ENCODE measurements around the gene AXL. TPM values are rescaled to one million over a fixed set of nuclear protein-coding genes. Genes with fewer than 3 reads are reported as not detected.
A peak's percentile ranks its signal among the peaks of the same experiment; 100 is the strongest.

AXL gene
- total and polyA plus RNA-seq, 9 of the 15 experiments (the other 6 are each of a cell fraction or from before 2014, with no cell fraction given): 0.80 to 6.6 (median 1.6) TPM

DNA sequence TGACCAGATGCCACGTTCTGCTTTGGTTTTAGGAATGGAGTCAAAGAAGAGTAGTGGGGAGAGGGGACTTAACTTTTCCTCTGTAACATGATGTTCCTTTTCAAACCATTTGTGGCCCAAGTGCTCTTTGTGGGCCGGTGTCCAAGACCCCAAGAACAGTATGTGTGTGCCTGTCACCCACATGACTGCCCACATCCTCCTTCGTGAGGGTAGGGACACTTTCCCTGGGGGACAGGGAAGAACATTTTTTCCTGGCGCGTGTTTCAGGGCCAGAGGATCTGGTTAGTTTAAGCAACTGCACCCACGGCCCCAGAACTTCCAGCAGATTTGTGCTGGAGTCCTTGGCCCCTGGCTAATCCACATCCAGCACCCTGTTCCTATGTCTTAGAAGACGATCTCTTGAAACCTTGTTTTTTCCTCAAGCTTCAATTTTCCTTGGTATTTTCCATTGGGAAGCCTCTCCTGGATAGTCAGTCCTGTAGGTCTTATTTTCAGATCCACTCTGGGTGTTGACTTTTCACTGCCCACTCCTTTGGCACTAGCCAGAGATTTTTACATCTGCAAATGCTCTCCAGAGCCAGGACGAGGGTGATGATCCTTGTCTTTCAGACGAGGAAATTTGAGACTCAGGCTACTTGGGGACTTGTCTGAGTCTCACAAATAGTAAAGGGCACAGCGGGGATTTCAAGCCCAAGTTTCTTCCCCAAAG is 80.2 kb downstream of the AXL start:
- 78% methylated on average over 10 of the region's 10 CpGs for WGBS (ENCODE audit: insufficient coverage, low coverage, missing lambda C conversion rate)
- intact Hi-C loops (cut with micrococcal nuclease): no loop called here
- Histone ChIP-seq H3K9me3 (replicated peaks; ENCODE audit: control insufficient read depth, insufficient read depth, low read depth, low read length) (no peaks in the 10 kb centered on the region), H3K27ac (ENCODE audit: extremely low read depth, low read depth, low read length) (peak overlapping the region; percentile 2; the same call in 1 of the 3 replicates), H3K79me2 (ENCODE audit: control insufficient read depth, insufficient read depth, low read length) (peaks cover 6% of the 10 kb centered on the region; the same call in 1 of the 3 replicates), H3K9ac (ENCODE audit: insufficient read depth in 1 of 2, low read depth in 2 of 2, low read length in 2 of 2) (no peak overlapping the region), H3K9me1 (ENCODE audit: control insufficient read depth, insufficient read depth, low read length) (no peaks in the 10 kb centered on the region), H3K27me3 (ENCODE audit: control insufficient read depth in 2 of 2, insufficient read depth in 2 of 2, low read length in 2 of 2) (no peaks in the 10 kb centered on the region), H4K20me1 (replicated peaks; ENCODE audit: control insufficient read depth, insufficient read depth, low read length) (peaks cover 9% of the 10 kb centered on the region; the same call in 1 of the 2 replicates), H3K36me3 (ENCODE audit: control insufficient read depth, insufficient read depth, low read length) (peaks cover 100% of the 10 kb centered on the region), H2AFZ (ENCODE audit: low read depth, low read length) (no peak overlapping the region), H3K4me3 (no peak overlapping the region), H3K4me1 (replicated peaks in 1 of 2; ENCODE audit: control insufficient read depth in 2 of 2, insufficient read depth in 2 of 2, low read length in 2 of 2) (no peaks in the 10 kb centered on the region), H3K4me2 (ENCODE audit: insufficient read depth, low read length) (no peak overlapping the region)
- CTCF ChIA-PET (ENCODE audit: low intra/inter-chr PET ratio): no interaction called here
- FAIRE-seq: no peak
- no TSS peak for BruUV-seq (replicated peaks)
- POLR2A ChIA-PET: interaction anchor here (0.7 to 1.8 kb wide), 8 partner anchors 10 to 57 kb away, joined by 3 to 6 read pairs (median 4); partner anchors contain the start of gene HNRNPUL1
- DNase-seq (ENCODE audit: extremely low read depth in 1 of 4, low spot score in 3 of 4): no peak
- ATAC-seq: no peak
- in situ Hi-C loops (cut with MboI): no loop called here
- TF ChIP-seq, protein P1, sequence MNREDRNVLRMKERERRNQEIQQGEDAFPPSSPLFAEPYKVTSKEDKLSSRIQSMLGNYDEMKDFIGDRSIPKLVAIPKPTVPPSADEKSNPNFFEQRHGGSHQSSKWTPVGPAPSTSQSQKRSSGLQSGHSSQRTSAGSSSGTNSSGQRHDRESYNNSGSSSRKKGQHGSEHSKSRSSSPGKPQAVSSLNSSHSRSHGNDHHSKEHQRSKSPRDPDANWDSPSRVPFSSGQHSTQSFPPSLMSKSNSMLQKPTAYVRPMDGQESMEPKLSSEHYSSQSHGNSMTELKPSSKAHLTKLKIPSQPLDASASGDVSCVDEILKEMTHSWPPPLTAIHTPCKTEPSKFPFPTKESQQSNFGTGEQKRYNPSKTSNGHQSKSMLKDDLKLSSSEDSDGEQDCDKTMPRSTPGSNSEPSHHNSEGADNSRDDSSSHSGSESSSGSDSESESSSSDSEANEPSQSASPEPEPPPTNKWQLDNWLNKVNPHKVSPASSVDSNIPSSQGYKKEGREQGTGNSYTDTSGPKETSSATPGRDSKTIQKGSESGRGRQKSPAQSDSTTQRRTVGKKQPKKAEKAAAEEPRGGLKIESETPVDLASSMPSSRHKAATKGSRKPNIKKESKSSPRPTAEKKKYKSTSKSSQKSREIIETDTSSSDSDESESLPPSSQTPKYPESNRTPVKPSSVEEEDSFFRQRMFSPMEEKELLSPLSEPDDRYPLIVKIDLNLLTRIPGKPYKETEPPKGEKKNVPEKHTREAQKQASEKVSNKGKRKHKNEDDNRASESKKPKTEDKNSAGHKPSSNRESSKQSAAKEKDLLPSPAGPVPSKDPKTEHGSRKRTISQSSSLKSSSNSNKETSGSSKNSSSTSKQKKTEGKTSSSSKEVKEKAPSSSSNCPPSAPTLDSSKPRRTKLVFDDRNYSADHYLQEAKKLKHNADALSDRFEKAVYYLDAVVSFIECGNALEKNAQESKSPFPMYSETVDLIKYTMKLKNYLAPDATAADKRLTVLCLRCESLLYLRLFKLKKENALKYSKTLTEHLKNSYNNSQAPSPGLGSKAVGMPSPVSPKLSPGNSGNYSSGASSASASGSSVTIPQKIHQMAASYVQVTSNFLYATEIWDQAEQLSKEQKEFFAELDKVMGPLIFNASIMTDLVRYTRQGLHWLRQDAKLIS (CRISPR knock-in tag; IDR thresholded peaks at IDR 0.05): no peak
- TF ChIP-seq ZNF584 (CRISPR knock-in tag; IDR thresholded peaks at IDR 0.05; ENCODE audit: low read depth) (no peak), MTF1 (CRISPR knock-in tag; IDR thresholded peaks at IDR 0.05; ENCODE audit: borderline replicate concordance) (no peak), NCOA6 (IDR thresholded peaks at IDR 0.05) (no peak), ZNF143 (CRISPR knock-in tag; IDR thresholded peaks at IDR 0.05) (no peak), ZNF764 (CRISPR knock-in tag; IDR thresholded peaks at IDR 0.05; ENCODE audit: low read depth) (no peak), ATF7 (IDR thresholded peaks at IDR 0.05) (no peak), C11orf30 (IDR thresholded peaks at IDR 0.05; ENCODE audit: low read depth) (no peak), SMARCE1 (IDR thresholded peaks at IDR 0.05) (no peak), CHD2 (IDR thresholded peaks at IDR 0.05; ENCODE audit: low read depth, low read length) (no peak), ZNF324 (CRISPR knock-in tag; IDR thresholded peaks at IDR 0.05) (no peak), ZNF444 (CRISPR knock-in tag; IDR thresholded peaks at IDR 0.05) (no peak), EP300 (IDR thresholded peaks at IDR 0.05; ENCODE audit: low read length) (no peak)
- TF ChIP-seq, protein P2, sequence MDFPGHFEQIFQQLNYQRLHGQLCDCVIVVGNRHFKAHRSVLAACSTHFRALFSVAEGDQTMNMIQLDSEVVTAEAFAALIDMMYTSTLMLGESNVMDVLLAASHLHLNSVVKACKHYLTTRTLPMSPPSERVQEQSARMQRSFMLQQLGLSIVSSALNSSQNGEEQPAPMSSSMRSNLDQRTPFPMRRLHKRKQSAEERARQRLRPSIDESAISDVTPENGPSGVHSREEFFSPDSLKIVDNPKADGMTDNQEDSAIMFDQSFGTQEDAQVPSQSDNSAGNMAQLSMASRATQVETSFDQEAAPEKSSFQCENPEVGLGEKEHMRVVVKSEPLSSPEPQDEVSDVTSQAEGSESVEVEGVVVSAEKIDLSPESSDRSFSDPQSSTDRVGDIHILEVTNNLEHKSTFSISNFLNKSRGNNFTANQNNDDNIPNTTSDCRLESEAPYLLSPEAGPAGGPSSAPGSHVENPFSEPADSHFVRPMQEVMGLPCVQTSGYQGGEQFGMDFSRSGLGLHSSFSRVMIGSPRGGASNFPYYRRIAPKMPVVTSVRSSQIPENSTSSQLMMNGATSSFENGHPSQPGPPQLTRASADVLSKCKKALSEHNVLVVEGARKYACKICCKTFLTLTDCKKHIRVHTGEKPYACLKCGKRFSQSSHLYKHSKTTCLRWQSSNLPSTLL (IDR thresholded peaks at IDR 0.05): no peak
- TF ChIP-seq, protein P3, sequence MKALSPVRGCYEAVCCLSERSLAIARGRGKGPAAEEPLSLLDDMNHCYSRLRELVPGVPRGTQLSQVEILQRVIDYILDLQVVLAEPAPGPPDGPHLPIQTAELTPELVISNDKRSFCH (CRISPR knock-in tag; IDR thresholded peaks at IDR 0.05): no peak
- TF ChIP-seq, protein P3 (tag; IDR thresholded peaks at IDR 0.05): no peak
